ENCODE data around the gene SH2D1B.
"Not testable (repeated sequence)": the region's sequence is repeated elsewhere in the genome, so short reads cannot be mapped to it uniquely, and the experiment has no call there.

GRCh38 chr1:162419450-162419931 is 7.6 kb upstream of the SH2D1B start:
- not testable (repeated sequence) for TF ChIP-seq CTCF, POLR2A (IDR thresholded peaks at IDR 0.05)

Measured in tibial nerve (tissue), 3 donors.